HL-60 (cell line): ENCODE results near the gene PARP1.

Source experiments
- DNase-seq, 2 experiments: peaks; one replicate each; pipeline ENCODE4 v3.0.0-alpha.2; 2010 to 2020; ENCODE audit warnings: low read depth in 1 of 2, low spot score in 1 of 2
- H3K27ac ChIP-seq: fragments of 250-450 bp; sonication (Bioruptor Pico); replicated peaks from 2 replicates; pipeline ENCODE4 v1.5.1; 2020; ENCODE audit warnings: mild to moderate bottlenecking, moderate library complexity
- H3K27me3 ChIP-seq: fragments of 250-450 bp; sonication (Bioruptor Pico); 2 replicates; pipeline ENCODE4 v1.5.1; 2021; ENCODE audit warnings: mild to moderate bottlenecking, moderate library complexity; ENCODE audit not compliant: insufficient read depth, poor library complexity, severe bottlenecking
- H3K4me3 ChIP-seq: replicated peaks from 2 replicates; pipeline ENCODE4 v1.5.1; 2011; ENCODE audit warnings: mild to moderate bottlenecking, control low read depth, low read length; ENCODE audit not compliant: insufficient read depth
- GABPA ChIP-seq: IDR thresholded peaks from 2 replicates; pipeline ENCODE4 v1.6.1; 2012; ENCODE audit warnings: low read depth
- POLR2AphosphoS5 ChIP-seq: IDR thresholded peaks from 2 replicates; pipeline ENCODE4 v1.6.1; 2012; ENCODE audit warnings: low read depth
- SPI1 ChIP-seq: IDR thresholded peaks from 2 replicates; pipeline ENCODE4 v1.6.1; 2012; ENCODE audit warnings: low read depth, mild to moderate bottlenecking, borderline replicate concordance
- TF ChIP-seq, protein P1 (sequence below): IDR thresholded peaks from one replicate; pipeline ENCODE4 v1.5.1; 2011; ENCODE audit warnings: low read length, control low read depth, inconsistent platforms; ENCODE audit not compliant: insufficient read depth
- TF ChIP-seq, protein P2 (sequence below): IDR thresholded peaks from 2 replicates; pipeline ENCODE4 v1.6.1; 2012; ENCODE audit warnings: low read depth; ENCODE audit not compliant: insufficient replicate concordance

Gene PARP1

DNA sequence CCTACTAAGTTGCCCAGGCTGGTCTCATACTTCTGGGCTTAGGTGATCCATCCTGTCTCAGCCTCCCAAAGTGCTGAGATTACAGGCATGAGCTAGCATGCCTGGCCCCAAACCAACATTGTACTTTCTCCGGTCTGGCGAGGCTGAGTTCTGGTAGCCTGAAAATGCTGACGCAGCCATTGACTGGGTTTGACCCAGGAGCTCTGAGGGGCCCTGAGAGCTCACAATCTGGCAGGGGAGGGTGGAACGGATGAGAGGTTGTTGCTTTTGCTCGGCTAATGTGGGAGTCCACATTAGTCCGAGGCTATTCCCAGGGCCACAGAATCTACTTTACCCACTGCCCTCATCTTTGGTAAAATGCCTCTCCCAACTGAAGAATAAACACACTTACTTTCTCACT lies 35.1 kb upstream of the PARP1 start:
- peaks cover 2% of the 10 kb centered on the region for H3K27me3 ChIP-seq
- no peak overlapping the region for H3K27ac ChIP-seq
- TF ChIP-seq GABPA (no peak), SPI1 (no peak), POLR2AphosphoS5 (no peak)
- TF ChIP-seq, protein P1, sequence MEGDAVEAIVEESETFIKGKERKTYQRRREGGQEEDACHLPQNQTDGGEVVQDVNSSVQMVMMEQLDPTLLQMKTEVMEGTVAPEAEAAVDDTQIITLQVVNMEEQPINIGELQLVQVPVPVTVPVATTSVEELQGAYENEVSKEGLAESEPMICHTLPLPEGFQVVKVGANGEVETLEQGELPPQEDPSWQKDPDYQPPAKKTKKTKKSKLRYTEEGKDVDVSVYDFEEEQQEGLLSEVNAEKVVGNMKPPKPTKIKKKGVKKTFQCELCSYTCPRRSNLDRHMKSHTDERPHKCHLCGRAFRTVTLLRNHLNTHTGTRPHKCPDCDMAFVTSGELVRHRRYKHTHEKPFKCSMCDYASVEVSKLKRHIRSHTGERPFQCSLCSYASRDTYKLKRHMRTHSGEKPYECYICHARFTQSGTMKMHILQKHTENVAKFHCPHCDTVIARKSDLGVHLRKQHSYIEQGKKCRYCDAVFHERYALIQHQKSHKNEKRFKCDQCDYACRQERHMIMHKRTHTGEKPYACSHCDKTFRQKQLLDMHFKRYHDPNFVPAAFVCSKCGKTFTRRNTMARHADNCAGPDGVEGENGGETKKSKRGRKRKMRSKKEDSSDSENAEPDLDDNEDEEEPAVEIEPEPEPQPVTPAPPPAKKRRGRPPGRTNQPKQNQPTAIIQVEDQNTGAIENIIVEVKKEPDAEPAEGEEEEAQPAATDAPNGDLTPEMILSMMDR, result no peak
- TF ChIP-seq, protein P2, sequence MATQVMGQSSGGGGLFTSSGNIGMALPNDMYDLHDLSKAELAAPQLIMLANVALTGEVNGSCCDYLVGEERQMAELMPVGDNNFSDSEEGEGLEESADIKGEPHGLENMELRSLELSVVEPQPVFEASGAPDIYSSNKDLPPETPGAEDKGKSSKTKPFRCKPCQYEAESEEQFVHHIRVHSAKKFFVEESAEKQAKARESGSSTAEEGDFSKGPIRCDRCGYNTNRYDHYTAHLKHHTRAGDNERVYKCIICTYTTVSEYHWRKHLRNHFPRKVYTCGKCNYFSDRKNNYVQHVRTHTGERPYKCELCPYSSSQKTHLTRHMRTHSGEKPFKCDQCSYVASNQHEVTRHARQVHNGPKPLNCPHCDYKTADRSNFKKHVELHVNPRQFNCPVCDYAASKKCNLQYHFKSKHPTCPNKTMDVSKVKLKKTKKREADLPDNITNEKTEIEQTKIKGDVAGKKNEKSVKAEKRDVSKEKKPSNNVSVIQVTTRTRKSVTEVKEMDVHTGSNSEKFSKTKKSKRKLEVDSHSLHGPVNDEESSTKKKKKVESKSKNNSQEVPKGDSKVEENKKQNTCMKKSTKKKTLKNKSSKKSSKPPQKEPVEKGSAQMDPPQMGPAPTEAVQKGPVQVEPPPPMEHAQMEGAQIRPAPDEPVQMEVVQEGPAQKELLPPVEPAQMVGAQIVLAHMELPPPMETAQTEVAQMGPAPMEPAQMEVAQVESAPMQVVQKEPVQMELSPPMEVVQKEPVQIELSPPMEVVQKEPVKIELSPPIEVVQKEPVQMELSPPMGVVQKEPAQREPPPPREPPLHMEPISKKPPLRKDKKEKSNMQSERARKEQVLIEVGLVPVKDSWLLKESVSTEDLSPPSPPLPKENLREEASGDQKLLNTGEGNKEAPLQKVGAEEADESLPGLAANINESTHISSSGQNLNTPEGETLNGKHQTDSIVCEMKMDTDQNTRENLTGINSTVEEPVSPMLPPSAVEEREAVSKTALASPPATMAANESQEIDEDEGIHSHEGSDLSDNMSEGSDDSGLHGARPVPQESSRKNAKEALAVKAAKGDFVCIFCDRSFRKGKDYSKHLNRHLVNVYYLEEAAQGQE, result no peak
- DNase-seq, result no peak
- no peak overlapping the region for H3K4me3 ChIP-seq

DNA sequence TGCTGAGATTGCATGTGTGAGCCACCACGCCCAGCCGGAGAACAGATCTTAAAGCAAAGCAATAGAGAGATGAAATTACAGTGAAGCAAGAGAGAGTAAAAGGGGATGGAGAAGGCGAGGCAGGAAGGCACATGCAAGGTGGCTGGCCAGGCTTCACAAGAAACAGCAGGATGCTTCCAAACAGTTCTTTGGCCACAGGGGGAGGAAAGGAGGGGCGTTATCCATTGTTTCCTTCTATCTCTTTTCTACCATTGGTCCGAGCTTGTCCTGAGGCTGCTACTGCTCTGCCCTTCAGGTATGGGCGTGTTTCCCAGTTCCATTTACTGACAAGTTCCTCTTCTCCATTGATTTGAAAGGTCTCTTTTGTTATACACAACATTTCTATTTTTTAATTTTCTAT lies 33.7 kb upstream of the PARP1 start:
- Histone ChIP-seq H3K27ac (no peak overlapping the region), H3K27me3 (peaks cover 5% of the 10 kb centered on the region), H3K4me3 (no peak overlapping the region)
- DNase-seq, result no peak
- TF ChIP-seq SPI1, result no peak
- TF ChIP-seq POLR2AphosphoS5, result no peak
- no peak for TF ChIP-seq GABPA
- TF ChIP-seq, protein P2, result no peak
- TF ChIP-seq, protein P1, result no peak

DNA sequence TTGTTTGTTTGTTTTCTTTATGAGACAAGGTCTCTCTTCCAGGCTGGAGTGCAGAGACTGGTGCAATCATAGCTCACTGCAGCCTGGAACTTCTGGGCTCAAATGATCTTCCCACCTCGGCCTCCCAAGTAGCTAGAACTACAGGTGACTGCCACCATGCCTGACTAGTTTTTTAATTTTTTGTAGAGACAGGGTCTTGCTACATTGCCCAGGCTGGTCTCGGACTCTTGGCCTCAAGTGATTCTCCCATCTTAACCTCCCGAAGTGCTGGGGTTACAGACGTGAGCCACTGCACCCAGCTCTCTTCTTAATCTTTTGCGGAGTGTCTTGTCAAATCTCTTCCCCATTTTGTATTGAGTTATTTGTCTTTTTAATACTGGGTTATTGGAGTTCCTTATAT lies 32.6 kb upstream of the PARP1 start:
- Histone ChIP-seq H3K27me3 (peaks cover 5% of the 10 kb centered on the region), H3K27ac (no peak overlapping the region)
- DNase-seq, result no peak

More for the DNA sequence above, 32.6 kb upstream of the PARP1 start:
- TF ChIP-seq POLR2AphosphoS5 (no peak), SPI1 (no peak), GABPA (no peak)
- TF ChIP-seq, protein P2, result no peak
- TF ChIP-seq, protein P1, result no peak
- H3K4me3 ChIP-seq, result no peak overlapping the region
